SK-N-SH treated with all-trans-retinoic acid at 6 μM for 48 hours (cell line): ENCODE results near the gene MPP1.

Experiments used
- ESRRG ChIP-seq: fragments of 250-450 bp; sonication (Bioruptor Pico); IDR thresholded peaks from 2 replicates; pipeline ENCODE4 v1.6.1; 2021; ENCODE audit warnings: mild to moderate bottlenecking
- GLIS3 ChIP-seq: fragments of 250-450 bp; sonication (Bioruptor Pico); IDR thresholded peaks from 2 replicates; pipeline ENCODE4 v1.5.0; 2020; ENCODE audit warnings: mild to moderate bottlenecking, moderate library complexity
- PATZ1 ChIP-seq: fragments of 250-450 bp; sonication (Bioruptor Pico); IDR thresholded peaks from 2 replicates; pipeline ENCODE4 v1.8.0; 2020; ENCODE audit warnings: mild to moderate bottlenecking, moderate library complexity, borderline replicate concordance
- PPARA ChIP-seq: fragments of 250-450 bp; sonication (Bioruptor Pico); IDR thresholded peaks from 2 replicates; pipeline ENCODE4 v1.5.0; 2020; ENCODE audit warnings: mild to moderate bottlenecking, borderline replicate concordance
- RARB ChIP-seq: fragments of 250-450 bp; sonication (Bioruptor Pico); IDR thresholded peaks from 2 replicates; pipeline ENCODE4 v1.8.0; 2021; ENCODE audit warnings: mild to moderate bottlenecking, moderate library complexity
- ZFP3 ChIP-seq: fragments of 250-450 bp; sonication (Bioruptor Pico); IDR thresholded peaks from 2 replicates; pipeline ENCODE4 v1.5.0; 2020; ENCODE audit warnings: mild to moderate bottlenecking, moderate library complexity
- ZFP30 ChIP-seq: fragments of 450-650 bp; formaldehyde crosslinking; IDR thresholded peaks from 2 replicates; pipeline ENCODE4 v1.5.0; 2022; ENCODE audit warnings: mild to moderate bottlenecking, moderate library complexity
- ZNF565 ChIP-seq: fragments of 450-650 bp; formaldehyde crosslinking; conservative IDR thresholded peaks from 2 replicates; pipeline ENCODE4 v1.5.0; 2020; ENCODE audit warnings: low read depth, mild to moderate bottlenecking, moderate library complexity

DNA sequence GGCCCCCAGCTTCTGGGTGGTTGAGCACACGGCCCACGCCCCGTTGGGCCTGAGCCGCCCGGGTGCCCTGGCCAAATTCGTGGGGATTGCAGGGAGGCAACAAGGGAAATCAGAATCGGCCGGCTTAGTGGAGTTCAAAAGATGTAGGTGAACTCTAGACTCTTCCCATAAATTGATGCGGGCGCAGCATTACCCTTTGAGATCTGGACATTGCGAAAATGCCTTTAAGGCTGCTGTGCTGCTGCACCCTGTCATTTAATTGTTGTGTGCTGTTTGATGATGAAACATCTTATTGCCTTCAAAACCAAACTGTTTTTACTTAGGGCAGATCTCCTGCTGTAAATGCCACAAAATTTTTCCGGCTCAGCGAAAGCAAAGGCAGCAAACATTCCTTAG is 409 bp upstream of the MPP1 start:
- TF ChIP-seq ZFP30 (CRISPR knock-in tag) (no peak), ZNF565 (CRISPR knock-in tag) (no peak), RARB (CRISPR knock-in tag) (no peak), GLIS3 (no peak), PPARA (CRISPR knock-in tag) (no peak), ZFP3 (no peak), PATZ1 (no peak), ESRRG (no peak)
